ENCODE measurements around the gene WWTR1.

The WWTR1 gene

DNA sequence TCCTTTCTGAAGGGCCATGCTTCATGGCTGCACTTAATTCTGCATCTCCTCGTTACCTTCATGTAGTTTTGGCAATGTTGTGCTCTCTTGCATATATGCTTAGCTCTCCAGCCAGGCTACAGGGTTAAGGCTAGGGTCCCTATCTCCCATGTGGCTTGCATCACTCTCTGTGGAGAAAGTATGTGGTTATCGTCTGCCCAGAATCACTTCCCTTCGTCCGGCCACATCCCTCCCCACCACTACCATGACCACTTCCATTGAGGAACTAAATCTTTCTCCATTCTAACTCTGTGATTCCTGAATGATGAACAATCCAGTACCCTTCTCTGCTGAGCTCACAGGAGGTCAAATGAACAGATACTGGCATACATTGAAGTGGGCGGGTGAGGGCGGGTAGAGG is 34.0 kb downstream of the WWTR1 start:
- DNase-seq (ENCODE audit: low read depth, low spot score): no peak

GRCh38 chr3:149621218-149622005 is 36.4 kb downstream of the WWTR1 start:
- DNase-seq (ENCODE audit: low read depth, low spot score): no peak

DNA sequence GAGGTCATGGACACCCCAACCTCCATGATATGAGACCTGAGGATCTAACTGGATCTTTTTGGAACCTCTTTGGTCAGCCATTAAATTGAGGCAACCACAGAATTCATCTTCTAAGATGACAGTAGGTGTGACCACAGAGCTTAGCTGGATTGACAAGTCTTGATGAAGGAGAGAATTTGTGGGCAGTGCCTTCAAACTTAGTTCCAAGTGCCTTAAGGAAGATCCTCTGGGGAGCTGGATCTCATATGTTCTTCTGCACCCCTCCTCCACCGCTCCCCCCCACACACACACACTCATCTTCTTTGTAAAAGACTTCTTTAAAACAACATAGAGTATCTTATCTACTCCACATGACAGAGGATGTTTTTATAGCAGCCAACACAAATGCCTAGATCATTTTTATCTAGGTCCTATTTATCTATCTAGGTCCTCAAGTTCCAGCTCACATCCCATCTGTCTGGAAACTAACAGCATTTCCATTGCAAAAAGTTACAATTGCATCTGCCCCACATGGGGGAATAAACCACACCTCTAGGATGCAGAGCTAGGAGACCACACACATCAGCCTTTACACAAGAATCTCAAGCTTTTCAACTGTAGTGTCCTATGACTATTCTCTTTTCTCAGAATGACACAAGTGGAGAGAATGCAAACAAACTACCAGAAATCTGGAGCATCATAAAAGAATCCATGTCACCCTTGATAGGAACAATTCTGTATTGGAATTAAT is 37.4 kb downstream of the WWTR1 start:
- DNase-seq (ENCODE audit: low read depth, low spot score): no peak

DNA sequence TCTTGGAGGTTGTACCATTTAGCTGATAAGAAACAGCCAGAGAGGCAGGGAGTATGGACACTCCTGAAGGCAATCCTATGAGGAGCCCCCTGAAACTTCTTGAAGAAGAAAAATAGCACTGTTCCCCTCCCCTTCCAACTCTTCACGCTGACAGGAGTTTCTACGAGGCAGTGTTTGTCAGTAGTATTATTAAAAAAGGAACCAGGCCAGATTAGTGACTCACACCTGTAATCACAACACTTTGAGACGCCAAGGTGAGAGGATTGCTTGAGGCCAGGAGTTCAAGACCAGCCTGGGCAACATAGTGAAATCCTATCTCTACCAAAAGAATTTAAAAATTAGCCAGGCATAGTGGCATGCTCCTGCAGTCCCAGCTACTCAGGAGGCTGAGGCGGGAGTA is 38.7 kb downstream of the WWTR1 start:
- no peak for DNase-seq (ENCODE audit: low read depth, low spot score)

DNA sequence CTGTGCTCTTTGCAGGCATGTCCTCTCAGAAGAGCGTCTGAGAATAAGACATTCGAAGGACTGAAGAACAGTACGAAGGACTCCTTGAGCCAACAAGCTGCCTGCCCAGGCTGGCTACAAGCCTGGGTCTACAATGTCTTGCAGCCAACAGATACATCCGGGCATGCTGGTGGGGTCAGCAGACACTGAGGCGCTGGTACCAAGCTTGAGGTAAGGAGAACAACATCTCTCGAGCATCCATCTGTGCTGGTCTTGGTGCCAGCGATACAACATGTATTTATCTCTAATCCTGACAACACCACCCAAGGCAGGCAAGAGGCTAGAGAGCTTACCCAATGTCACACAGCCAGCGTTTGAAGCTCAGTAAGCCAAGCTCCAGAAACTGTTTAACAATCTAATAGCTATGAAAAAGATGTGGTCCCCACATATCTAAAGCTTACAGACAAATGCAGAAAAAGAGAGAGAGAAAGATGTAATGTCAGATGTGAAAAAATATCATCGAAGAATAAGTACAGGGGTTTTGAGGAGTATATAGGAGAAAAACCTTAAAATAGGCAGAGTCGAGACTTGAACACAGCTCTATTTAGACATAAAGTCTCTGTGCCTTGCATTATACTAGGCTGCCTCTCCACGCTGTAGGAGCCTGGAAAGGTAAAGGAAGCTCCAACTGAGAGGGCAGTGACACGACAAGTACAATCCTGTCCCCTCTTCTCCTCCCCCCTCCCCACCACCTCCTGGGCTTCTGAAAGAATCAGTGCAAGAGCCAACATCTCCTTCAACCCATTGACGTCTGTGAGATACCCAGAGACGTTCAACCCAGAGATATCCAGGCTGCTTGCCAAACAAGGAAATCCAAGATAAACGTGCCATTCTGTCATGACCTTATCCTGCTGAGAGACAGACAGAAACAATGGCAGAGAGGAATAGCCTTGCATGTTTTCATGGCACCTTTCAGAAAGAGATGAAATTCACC is 39.4 kb downstream of the WWTR1 start:
- no peak for DNase-seq (ENCODE audit: low read depth, low spot score)

DNA sequence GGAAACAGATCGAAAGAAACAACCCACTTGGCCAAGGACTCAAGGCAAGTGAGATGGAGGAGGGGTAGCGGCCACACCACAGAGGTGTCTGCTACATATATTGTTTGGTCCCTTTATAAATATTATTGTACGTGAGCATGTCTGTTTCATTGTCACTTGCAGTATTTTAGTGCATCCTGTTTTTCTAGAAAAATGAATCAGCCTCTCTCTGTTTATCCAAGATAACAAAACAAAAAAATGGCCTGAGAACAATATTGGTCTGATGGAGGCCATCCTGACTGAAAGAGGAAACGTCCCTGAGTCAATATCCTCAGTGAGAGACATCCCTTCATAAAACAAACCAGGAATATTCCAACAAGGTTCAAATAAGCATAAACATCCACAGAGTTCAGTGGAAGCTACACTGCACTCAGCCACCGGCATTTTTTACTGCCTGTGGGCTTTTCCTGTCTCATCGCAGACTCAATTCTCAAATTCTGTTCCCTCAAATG is 42.0 kb downstream of the WWTR1 start:
- DNase-seq (ENCODE audit: low read depth, low spot score): no peak

DNA sequence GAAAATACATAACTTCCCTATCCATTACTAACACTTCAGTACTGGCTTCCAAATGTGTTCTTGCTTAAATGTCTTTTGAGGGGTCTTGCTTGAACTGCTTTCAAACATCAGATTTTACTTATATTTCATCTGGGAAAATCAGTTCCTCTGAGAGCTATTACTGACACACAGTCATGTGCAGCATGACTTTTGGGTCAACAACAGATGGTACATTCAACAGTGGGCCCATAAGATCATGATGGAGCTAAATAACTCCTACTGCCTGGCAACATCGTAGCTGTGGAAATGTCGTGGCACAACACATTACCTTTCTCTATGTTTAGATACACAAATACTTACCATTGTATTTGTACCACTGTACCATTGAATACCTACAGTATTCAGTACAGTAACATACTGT is 43.8 kb downstream of the WWTR1 start:
- DNase-seq (ENCODE audit: low read depth, low spot score): no peak

GRCh38 chr3:149612456-149612855 is 45.4 kb downstream of the WWTR1 start:
- no peak for DNase-seq (ENCODE audit: low read depth, low spot score)

DNA sequence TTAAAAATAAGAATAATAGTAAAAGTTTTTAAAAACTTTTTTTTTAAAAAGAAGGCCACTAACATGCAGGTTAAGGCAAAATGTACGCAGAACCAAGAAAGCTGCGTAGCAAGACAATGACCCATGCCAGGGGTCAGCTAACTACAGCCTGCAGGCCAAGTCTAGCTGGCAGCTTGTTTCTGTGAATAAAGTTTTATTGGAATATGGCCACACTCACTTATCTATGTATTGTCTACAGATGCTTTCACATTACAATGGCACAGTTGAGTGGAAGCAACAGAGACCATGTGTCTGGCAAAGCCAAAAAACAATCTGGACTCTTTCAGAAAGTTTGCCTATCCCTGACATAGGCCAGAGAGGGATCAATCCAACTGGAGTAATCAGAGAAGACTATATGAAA is 46.7 kb downstream of the WWTR1 start:
- no peak for DNase-seq (ENCODE audit: low read depth, low spot score)

- no peak for DNase-seq (ENCODE audit: low read depth, low spot score)
Measured at GRCh38 chr3:149610351-149611105, 47.3 kb downstream of the WWTR1 start.

GRCh38 chr3:149609595-149609994 is 48.2 kb downstream of the WWTR1 start:
- no peak for DNase-seq (ENCODE audit: low read depth, low spot score)

- DNase-seq (ENCODE audit: low read depth, low spot score): no peak
Measured at GRCh38 chr3:149608987-149609386, 48.8 kb downstream of the WWTR1 start.

DNA sequence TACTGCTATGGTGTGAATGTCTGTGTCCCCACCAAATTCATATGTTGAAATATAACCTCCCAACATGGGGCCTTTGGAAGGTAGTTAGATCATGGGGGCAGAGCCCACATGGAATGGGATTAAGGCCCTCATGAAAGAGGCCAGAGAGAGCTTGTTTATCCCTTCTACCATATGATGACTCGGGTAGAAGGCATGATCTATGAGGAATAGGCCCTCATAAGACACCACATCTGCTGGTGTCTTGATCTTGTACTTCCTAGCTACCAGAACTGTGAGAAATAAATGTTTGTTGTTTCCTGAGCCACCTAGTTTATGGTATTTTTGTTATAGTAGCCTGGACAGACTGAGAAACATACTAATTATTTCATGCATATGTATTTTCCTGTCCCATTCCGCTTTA is 51.9 kb downstream of the WWTR1 start:
- DNase-seq (ENCODE audit: low read depth, low spot score): no peak

DNA sequence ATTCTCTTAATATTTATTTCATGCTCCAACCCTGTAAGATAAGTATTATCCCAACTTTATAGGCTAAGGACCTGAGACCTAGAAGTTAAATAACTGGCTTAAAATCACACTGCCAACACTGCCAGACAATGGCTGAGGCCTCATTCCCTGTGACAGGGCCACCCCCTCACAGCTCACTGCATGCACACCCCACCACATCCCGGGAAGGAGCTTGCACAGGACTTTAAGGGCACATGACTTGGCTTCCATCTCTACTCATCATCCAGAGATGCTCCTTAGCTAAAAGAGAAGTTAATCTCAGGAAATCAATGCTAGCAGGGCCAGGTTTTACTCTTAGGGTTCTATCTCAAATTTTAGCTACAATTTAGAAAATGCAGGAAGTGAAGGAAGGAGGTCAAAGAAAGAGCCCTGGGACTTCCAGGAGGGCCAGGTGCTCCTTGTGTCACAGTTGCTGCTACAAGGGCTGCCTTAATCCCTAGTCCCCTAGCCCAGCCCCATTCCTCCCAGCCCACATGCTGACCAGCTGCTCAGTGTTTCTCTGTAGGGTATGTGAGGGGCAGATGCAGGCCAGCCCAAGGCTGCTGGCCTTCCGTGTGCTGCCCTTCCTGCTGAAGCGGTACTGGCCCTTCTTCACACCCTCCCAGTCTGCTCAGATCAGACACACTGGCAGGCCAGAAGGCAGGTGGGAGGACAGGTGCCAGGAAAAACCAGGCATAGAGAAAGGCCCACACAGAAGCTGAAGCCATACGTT is 53.5 kb downstream of the WWTR1 start:
- no peak for DNase-seq (ENCODE audit: low read depth, low spot score)

DNA sequence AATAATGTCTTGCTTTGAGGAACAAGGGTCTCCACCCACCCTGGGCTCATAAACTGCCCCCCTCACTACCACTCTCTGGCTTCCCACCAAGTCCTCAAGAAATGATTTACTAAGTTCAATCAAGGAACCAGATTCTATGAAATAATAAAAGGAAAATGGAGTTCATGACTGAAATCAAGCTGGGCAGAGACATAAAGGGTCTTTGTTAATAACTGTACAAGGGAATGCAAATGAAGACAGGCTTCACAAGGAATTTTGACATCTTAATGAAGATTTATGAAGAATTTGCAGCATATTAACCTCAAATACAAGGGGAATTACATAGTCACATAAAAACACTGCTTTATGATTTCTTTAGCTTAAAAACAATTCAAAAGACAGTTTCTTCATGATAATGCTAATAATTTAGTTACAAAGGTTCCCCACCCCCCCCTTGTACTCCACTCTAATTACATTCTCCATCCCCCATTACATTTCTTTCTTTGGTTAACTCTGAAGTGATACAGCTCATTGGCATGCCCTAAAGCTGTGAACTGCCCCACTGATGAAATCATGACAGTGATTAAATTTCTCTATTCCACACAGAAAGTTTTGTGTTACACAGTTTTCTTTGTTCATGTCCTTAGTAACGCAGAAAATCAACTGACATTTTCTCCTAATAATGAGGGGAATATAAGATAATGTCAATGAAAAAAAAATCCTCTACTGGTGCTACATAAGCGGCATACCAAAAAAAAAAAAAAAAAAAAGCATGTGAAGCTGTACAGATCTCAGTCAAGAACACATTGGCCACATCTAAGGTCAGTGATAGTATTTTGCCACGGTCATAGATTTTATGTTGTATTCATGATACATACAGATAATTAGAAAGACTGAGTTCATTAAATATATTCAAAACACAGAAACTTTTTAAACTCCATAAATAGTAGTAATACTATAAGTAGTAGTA is 54.4 kb downstream of the WWTR1 start:
- DNase-seq (ENCODE audit: low read depth, low spot score): no peak

DNA sequence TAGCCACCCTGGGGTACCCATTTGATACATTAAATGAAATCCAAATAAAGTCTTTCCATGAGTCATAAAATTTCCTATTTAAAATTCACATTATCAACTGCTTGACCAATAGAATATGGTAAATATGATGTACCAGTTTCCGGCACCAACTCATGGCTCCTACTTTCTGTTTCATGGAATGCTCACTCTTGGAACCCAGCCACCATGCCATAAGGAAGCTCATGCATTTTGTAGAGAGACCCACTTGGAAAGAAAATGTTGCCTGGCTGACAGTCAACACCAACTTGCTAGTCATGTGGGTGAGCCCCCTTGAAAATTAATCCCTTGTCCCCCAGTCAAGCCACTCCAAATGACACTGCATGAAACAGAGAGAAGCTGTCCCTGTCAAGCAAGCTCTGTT is 57.2 kb downstream of the WWTR1 start:
- no peak for DNase-seq (ENCODE audit: low read depth, low spot score)

- no peak for DNase-seq (ENCODE audit: low read depth, low spot score)
Measured at GRCh38 chr3:149599236-149599635, 58.6 kb downstream of the WWTR1 start.

DNA sequence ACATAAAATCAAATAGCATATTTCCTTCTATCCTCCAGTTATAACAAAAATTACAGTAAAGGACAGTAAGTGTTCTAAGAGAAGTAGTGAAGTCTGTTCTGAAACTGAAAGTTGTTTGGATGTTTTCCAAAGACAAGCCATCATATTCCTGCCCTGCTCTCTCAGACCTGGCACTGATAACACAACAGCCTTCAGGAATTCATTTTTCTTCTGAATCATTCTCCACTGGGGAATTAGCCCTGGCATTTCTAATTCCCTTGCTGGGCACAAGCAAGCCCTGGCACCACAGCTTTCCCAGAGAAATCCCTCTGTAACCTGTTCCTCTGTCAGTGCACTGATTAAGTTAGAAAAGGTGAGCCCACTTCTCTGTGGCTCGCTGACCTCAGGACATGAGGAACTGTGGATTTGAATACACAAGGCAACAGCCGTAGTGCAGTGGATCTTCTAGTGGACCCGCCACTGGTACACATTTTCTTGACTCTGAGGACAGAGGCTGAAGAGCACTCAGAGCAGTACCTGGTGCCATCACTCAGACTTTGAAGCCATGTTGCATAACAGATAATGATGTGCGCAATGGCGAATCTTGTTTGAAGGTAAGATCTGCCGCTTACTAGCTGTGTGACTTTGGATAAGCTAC is 61.6 kb downstream of the WWTR1 start:
- no peak for DNase-seq (ENCODE audit: low read depth, low spot score)
